NCI-H1092 treated with DMSO at 0.1 percent for 48 hours (cell line): ENCODE data around the gene PRICKLE1.

Experiments used
- DNase-seq: peaks from one replicate; lab custom pipeline; 2025; lab: John Stamatoyannopoulos, UW

The PRICKLE1 gene

GRCh38 chr12:42490261-42490842, 99.2 kb downstream of the PRICKLE1 start:
- DNase-seq = no peak

DNA sequence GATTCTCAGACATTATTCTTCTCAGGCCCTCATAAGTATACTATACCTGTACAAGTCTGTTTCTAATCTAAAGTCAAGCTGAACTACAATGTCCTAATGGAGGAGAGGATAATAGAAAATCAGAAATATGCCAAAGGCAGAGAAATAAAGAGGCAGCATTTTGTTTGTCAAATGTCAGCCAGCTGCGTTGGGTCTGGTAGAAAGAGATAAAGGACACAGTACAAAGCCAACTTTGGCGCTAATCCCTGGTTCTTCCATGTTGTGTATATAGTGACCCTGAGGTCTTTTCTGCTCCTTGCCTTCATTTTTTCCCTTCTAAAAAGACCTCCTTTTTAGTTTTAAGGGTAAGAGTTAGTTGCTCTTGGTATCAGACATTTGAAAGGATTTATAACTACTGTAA, 103.1 kb downstream of the PRICKLE1 start:
- DNase-seq = no peak

GRCh38 chr12:42485823-42486222, 103.7 kb downstream of the PRICKLE1 start:
- DNase-seq = no peak

GRCh38 chr12:42484996-42485395, 104.5 kb downstream of the PRICKLE1 start:
- DNase-seq = no peak

- DNase-seq = no peak
These were observed 106.1 kb downstream of the PRICKLE1 start for GRCh38 chr12:42483521-42483790.

DNA sequence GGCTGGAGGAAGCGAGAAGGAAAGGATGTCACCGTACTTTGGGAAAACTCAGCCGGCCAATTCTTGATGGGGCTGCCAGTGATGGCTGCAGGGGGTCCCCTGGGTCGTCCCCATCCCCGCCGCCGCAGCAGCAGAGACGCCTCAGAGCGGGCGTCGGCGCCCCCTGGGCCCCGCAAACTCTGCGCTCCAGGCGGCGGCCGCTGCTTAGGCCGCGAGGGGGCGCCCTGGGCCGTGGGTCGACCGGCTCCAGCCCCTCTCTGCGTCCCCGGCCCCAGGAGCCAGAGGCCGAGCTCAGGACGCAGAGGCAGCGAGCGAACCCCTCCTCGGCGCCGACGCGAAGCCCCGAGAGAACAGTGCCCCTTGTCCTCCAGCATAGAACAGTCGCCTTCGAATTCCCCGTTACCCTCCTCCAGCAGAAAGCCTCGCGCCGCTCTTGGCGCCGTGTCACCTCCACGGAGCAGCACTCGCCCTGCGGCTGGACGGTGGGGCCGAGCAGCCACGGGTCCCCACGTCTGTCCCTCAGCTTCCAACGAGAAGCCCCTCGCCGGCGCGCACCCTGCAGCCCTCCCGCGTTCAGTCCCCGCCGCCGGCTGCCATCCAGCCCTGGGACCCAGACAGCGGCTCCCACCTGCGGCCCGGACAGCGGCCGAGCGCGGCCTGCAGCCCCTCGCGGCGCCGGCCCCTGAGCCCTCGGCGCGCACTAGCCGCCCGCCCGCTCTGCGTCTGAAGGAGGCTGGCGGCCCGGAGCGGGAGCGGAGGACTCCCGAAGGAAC, 106.6 kb downstream of the PRICKLE1 start:
- DNase-seq = peak; percentile 37

- DNase-seq = no peak
These were observed 107.4 kb downstream of the PRICKLE1 start for GRCh38 chr12:42482041-42482747.

GRCh38 chr12:42481368-42481767, 108.2 kb downstream of the PRICKLE1 start:
- DNase-seq = no peak

- no peak for DNase-seq
These were observed 111.6 kb downstream of the PRICKLE1 start for GRCh38 chr12:42477941-42478340.

DNA sequence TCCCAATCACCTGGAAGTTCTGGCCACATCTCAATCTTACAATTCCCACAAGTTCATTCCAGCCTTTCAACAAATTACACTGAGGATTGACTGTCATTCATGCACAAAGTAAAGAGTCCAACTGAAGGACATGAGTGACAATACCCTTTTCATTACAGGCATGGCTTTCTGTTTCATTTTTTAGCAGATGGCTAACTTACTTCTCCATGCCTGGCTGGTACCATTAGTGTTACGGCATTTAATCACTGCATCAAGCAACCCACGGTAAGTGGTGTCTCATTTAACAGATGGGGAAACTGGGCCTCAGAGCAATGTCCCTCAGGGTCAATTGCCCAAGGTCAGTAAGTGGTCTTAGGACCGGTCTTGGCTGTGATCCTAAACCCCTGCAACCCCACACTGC, 114.4 kb downstream of the PRICKLE1 start:
- no peak for DNase-seq

DNA sequence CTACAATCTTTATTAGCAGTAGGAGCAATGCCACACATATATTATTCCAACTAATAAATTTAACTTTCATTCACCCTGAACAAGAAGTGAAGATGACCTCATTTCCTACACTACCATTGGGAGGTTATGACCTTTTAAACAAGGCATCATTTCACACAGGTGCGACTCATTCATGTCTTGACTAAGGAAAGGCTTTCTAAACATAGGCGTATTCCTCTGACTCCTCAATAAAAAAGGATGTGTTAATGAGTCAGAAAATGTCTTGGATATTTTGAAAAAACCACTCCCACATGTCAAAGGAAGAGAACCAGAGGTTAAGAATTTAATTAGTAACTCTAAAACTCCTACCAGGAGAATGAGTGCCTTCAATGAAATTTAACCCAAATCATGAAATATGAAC, 115.2 kb downstream of the PRICKLE1 start:
- DNase-seq = no peak

DNA sequence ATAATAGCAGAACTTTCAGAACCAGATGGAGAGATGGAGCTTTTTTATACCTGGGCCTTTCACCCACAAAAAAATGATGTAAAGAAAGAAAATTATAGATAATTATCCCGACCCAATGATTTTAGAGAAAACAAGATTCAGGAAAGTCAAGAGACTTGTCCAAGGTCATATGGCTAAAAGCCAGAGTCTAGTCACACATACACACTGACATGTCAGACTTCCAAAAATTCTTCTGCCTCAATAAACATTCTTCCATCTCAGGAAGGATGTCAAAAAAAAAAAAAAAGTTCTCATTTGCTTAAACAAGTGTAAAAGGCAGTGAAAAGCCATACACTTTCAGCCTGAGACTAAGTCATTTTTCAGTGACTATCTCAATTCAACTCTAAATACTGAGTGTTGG, 116.0 kb downstream of the PRICKLE1 start:
- DNase-seq = no peak

DNA sequence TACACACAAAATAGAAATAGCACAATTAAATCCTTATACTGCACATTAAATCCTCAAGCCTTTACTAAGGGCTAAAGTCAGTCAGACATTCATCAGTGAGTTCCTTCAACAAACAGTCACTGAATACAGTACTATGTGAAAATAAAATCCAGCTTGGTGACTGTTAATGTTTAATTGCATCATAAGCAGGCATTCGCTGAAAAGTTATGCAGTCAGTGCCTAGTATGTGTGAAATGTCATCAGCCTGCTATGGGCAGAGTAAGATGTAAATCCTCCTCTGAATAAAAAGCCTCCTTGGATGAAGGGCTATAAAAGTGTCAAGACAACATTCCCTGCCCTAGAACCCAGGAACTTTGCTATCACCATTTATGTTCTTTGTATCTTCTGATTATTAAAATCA, 116.4 kb downstream of the PRICKLE1 start:
- DNase-seq = no peak

- no peak for DNase-seq
These were observed 117.2 kb downstream of the PRICKLE1 start for GRCh38 chr12:42472376-42472775.

- no peak for DNase-seq
These were observed 120.0 kb downstream of the PRICKLE1 start for GRCh38 chr12:42469355-42470175.

GRCh38 chr12:42468921-42469320, 120.6 kb downstream of the PRICKLE1 start:
- no peak for DNase-seq

- no peak for DNase-seq
These were observed 121.2 kb downstream of the PRICKLE1 start for GRCh38 chr12:42468341-42468821.

- no peak for DNase-seq
These were observed 125.9 kb downstream of the PRICKLE1 start for GRCh38 chr12:42463671-42464070.

- DNase-seq = no peak
These were observed 127.1 kb downstream of the PRICKLE1 start for GRCh38 chr12:42462486-42462885.

DNA sequence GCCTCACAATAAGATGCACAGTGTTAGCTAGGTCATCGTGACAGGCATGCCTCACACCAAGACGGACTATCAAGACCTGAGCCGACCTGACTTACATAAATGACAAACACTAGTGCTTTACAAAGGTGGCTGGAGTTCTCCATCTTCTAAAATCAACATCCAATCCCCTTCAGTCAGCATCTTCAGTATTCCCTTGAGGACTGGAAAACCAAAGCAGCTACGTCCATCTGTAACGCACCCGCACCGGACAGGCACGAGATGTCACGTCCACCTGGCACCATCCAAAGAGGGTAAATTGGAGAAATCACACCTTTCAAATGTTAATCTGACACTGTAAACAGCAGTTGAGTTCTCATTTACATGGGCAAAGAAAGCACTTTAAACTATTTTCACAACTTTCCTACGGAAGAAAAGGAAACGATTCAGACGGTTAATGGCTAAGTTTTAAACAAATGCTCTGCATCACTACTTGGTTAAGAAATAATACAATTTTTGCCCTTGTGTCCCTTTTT, 130.2 kb downstream of the PRICKLE1 start:
- no peak for DNase-seq

DNA sequence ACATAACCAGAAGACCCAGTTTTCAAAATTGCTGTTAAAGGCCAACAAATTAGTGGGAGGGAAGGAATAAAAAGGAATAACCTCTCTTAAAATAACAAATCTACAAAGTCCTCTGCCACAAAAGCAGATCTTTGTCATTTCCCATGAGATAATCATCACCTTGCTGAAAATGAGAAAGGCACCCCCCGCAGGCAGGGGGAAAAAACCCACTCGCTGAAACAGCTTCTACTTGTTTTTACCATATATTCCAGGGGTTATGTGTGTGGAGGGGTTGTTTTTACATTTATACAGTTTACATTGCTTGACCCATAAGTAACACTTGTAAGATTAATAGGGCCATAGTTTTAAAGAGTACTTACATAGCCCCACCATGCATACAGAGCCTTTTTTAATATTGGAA, 131.0 kb downstream of the PRICKLE1 start:
- DNase-seq = no peak

DNA sequence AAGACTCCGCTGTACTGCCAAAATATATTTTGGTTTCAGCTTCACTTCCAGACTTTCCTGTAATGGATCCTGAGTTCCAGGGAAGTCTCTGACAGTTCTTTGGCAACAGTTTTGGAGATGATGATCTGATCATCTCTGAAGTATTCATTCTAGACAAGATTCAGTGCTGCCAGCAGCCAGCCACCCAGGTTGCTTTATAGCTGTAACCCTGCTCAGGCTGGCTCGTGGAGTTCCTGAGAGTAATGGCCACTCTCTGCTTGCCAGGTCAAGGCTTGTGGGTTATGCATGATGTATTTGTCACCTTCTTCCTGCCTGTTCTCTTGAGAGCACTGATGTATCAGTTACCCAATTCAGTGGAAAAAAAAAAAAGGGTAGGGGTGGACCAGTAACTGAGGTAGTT, 139.3 kb downstream of the PRICKLE1 start:
- DNase-seq = no peak
